ENCODE results near the gene CSMD2.

Gene CSMD2

DNA sequence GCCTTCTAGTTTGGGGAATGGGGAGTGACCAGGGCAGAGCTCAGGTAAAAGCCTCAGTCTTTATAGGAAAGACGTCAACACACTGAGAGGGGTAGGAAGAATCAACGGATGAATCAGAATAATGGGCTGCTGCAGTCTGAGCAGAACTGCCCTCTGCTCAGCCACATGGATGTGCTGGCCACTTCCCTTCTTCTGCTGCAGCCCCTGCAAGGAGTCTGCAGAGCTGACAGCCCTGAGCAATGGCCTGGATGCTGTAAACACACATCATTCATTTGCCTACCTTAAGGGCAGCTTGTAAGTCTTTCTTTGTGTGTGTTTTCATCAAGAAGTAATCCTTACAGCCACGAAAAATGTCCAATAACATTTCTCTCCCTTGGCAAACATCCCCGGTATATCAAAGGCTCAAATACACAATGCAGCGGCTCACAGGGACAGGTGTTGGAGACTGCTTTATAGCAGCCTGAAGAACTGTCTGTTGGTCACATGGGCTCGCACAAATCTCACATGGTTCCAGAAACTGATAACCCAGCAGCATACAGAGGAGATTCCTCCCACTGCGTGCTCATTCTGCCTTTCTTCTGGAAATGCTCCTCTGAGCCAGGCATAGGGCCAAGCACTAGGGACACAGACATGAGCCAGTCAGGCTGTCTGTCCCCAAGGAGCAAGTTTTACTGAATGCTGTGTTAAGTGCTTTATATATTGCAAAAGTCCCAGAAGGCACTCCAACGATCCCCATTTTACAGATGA, 191.1 kb downstream of the CSMD2 start:
- no peak overlapping the region for H3K27ac ChIP-seq
- DNase-seq (ENCODE audit: low spot score), result no peak
- TF ChIP-seq, protein P1, sequence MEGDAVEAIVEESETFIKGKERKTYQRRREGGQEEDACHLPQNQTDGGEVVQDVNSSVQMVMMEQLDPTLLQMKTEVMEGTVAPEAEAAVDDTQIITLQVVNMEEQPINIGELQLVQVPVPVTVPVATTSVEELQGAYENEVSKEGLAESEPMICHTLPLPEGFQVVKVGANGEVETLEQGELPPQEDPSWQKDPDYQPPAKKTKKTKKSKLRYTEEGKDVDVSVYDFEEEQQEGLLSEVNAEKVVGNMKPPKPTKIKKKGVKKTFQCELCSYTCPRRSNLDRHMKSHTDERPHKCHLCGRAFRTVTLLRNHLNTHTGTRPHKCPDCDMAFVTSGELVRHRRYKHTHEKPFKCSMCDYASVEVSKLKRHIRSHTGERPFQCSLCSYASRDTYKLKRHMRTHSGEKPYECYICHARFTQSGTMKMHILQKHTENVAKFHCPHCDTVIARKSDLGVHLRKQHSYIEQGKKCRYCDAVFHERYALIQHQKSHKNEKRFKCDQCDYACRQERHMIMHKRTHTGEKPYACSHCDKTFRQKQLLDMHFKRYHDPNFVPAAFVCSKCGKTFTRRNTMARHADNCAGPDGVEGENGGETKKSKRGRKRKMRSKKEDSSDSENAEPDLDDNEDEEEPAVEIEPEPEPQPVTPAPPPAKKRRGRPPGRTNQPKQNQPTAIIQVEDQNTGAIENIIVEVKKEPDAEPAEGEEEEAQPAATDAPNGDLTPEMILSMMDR (IDR thresholded peaks at IDR 0.05), result no peak
- H3K4me3 ChIP-seq, result no peak overlapping the region

DNA sequence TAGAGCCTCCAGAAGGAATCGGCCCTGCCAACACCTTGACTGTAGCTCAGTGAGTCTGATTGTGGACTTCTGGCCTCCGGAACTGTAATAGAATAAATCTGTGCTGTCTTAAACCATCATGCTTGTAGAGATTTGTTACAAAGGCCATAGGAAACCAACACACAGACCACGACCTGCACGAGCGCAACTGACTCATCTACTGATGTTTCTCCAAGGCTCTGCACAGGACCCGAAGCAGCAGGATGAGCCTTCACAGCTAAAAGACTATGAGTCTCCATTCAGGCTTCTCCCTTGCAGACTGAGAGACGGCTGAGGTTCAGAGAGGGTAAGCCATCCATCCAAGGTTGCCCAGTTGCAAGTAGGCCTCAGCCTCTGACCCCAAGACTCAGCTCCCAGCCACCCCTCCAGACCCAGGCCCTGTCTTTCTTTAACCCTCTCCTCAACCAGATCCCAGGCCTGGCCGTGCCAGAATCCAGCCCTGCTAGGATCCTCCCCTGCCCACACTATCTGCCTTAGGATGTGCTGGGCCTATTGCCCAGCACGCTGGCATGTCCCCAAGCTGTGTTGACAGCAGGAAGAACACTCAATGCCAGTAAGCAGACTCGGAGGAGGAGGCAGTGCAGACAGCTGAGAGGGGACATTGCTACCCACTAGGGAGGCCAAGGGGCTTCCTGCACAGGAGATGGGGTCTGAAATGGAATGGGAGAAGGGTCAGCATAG, 192.2 kb downstream of the CSMD2 start:
- DNase-seq (ENCODE audit: low spot score), result no peak
- TF ChIP-seq, protein P1 (IDR thresholded peaks at IDR 0.05), result no peak
- Histone ChIP-seq H3K4me3 (no peak overlapping the region), H3K27ac (no peak overlapping the region)

DNA sequence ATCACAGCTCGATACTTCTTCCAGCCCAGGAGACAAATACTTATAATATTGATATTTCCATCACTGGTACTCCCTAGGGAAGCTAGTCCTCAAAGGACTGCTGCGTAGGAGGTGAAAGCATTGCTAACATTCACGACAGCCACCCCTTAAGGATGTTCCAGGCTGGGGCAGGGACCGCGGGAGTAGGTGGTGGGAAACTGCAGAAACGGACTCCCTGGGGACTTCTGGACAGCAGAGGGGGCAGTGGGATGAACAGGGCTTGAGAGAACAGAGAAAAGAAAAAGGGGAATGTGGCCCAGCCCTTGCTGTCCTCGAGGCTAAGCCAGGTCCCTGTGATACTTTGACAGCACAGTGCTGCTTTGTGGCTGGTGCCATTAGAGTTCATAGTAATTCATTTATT, 193.1 kb downstream of the CSMD2 start:
- DNase-seq (ENCODE audit: low spot score), result no peak
- Histone ChIP-seq H3K27ac (no peak overlapping the region), H3K4me3 (no peak overlapping the region)
- TF ChIP-seq, protein P1 (IDR thresholded peaks at IDR 0.05), result no peak

DNA sequence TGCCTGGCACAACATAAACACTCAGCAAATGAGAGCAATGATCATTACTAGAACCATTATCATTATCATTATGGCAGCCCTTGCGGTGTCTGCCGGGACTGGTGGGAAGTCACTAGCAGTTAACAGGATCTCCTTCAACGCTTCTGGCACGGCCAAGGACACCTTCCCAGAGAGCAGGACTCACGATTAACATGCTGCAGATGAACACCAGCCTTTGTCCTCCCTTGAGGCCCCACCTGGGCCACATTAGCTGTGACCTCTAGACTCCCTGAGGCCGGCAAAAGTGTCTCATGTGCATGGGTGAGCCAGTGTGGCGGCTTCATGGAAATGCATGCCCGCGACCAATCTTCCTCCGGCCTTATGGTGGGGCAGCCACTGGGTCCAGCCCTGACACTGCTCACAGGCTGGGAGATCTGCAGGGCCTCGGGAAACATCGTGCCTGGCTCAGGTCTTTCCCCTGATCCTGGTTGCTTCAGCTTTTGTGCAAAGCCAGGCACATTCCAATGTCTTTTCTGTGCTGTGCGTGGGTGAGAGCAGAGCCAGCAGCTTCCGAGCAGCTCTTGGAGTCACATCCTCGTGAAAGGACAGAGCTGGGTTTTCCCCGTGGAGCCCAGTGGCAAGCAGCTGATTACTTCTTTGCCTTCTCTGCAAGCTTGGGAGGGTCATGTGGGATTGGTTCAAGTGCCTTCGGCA, 193.9 kb downstream of the CSMD2 start:
- DNase-seq (ENCODE audit: low spot score), result no peak
- H3K4me3 ChIP-seq, result no peak overlapping the region
- no peak overlapping the region for H3K27ac ChIP-seq
- TF ChIP-seq, protein P1 (IDR thresholded peaks at IDR 0.05), result no peak

DNA sequence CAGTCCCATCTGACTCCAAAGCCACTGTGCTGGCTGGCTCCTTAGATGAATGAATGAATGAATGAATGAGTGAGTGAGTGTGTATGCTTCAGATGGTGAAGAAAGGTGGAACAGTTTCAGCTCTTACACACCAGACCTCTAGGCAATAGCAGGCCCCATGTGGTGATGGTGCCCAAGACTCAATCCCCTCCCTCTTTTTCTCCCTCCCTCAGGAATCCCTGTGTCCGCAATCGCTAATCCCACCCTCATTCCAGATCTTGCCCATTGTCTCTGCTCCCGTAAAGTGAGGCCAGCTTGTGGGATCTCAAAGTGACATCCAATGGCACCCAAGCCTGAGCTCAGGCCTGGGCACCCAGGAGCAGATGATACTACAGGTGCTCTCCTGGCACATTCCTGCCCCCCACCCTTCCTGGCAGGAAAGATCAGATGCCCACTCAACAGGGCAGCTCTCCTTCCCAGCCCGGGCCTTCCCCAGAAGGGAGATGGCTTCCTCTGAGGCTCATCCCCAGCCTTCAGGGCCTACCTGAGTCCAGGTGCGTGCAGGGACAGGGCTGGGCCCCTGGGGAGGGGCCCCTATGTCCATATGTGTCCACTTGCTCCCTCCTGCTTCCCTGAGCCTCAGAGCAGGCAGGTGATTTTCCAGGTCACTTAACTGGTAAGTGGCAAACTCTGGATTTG, 194.7 kb downstream of the CSMD2 start:
- TF ChIP-seq, protein P1 (IDR thresholded peaks at IDR 0.05), result no peak
- DNase-seq (ENCODE audit: low spot score), result no peak
- no peak overlapping the region for H3K27ac ChIP-seq
- H3K4me3 ChIP-seq, result no peak overlapping the region

DNA sequence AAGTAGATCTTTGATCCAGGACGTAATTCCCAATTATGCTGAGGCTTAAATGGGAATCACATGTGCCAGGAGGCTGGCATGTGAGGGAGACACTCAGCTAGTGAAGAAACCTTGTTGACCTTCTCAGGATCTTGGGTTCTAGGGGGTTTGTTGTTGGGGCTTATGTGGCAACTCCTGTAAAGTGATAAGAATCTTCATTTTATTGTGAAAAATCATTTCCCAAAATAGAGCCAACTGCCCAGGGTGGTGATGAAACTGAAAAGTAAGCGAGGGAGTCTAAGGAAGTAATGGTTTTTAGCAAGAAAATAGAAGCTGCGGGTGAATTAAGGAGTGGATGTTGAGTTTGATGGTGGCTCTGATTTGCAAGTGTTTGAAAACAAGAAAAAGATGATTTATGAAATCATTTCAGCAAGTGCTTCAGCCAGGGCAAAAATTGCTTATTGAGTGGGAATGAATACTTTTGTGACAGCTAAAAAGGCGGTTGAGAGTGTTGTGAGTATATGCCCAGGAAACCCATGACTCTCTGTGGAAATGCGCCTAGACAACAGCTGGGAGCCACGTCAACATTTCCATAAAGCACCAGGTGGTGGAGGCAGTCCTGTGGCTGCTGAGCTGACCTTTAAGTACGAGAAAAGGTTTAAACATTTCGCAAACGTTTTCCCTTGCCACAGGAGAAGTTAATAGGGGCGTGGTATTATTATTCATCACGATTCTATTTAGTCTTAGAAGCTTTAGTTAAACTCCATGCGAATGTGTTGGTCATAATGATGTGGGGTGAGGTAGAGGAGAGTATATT, 198.5 kb downstream of the CSMD2 start:
- DNase-seq (ENCODE audit: low spot score), result no peak
- Histone ChIP-seq H3K27ac (no peak overlapping the region), H3K4me3 (no peak overlapping the region)
- TF ChIP-seq, protein P1 (IDR thresholded peaks at IDR 0.05), result no peak

Data from coronary artery (tissue), 2 donors.